NCI-H2196 treated with DMSO at 0.1 percent for 48 hours (cell line): ENCODE data around the gene HECW1.
"Not testable (repeated sequence)": the region's sequence is repeated elsewhere in the genome, so short reads cannot be mapped to it uniquely, and the experiment has no call there.

Experiments used
- DNase-seq: peaks from one replicate; lab custom pipeline; 2025; ENCODE audit not compliant: unreplicated experiment; lab: John Stamatoyannopoulos, UW

The HECW1 gene

GRCh38 chr7:43302773-43303460, 190.5 kb downstream of the HECW1 start:
- no peak for DNase-seq

GRCh38 chr7:43303740-43304241, 191.3 kb downstream of the HECW1 start:
- DNase-seq, result no peak

DNA sequence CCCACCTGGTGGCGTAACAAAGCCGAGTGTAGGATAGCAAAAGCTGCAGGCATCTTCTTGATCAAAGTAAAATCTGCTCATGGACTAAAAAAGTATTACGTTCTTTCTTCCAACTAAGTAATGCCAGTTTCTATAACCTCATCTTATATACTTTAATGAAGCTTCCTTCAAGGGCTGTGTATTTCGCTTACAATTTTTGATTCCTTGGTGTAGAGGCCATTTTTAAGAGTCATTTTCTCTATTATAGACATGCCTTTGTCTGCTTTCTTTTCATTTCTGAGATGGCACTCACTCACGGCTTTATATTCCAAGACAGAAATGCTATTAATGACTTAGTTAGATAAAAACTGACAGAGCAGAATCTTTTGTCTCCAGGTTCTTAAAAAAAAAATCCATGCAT, 194.0 kb downstream of the HECW1 start:
- no peak for DNase-seq

- DNase-seq, result no peak
These were observed 195.1 kb downstream of the HECW1 start for GRCh38 chr7:43307522-43307921.

- DNase-seq, result no peak
These were observed 196.7 kb downstream of the HECW1 start for GRCh38 chr7:43308913-43309705.

- no peak for DNase-seq
These were observed 197.2 kb downstream of the HECW1 start for GRCh38 chr7:43309706-43310022.

GRCh38 chr7:43311052-43311451, 198.6 kb downstream of the HECW1 start:
- no peak for DNase-seq

DNA sequence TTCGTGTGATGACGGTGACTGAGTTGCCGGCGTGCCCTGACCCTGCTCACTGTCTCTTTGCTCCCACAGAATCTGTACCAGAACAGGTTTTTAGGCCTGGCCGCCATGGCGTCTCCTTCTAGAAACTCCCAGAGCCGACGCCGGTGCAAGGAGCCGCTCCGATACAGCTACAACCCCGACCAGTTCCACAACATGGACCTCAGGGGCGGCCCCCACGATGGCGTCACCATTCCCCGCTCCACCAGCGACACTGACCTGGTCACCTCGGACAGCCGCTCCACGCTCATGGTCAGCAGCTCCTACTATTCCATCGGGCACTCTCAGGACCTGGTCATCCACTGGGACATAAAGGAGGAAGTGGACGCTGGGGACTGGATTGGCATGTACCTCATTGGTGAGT, 199.2 kb downstream of the HECW1 start:
- DNase-seq, result no peak

DNA sequence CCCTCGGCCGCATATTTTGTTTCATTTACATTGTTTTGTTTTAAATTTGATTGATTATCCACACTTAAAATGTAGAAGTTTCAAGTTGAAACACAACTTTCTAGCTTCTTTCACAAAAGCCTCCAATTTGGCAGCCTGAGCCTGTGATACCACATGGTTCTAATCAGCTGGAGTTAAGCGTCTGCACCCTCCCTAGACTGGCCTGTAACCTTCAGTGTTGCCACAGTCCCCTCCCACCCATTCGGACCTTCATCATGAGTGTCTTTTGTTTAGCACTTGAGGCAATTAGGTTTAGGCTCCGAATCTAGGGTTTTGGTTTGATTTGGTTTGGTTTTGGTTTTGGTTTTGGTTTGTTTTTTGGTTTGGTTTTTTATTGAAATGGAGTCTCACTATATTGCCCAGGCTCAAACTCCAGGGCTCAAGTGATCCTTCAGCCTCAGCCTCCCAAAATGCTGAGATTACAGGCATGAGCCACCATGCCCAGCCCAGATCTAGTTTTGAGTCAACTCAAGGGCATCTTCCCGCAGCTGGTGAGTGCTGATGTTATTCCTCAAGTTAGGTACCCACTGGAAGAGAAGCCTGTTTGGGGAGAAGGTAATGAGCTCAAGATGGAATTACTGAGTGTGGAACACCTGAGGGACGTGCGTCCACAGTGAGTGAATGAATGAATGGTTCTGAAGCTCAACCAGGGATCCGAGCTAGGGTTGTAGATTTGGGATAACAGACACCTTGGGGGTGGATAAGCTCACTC, 201.4 kb downstream of the HECW1 start:
- no peak for DNase-seq

DNA sequence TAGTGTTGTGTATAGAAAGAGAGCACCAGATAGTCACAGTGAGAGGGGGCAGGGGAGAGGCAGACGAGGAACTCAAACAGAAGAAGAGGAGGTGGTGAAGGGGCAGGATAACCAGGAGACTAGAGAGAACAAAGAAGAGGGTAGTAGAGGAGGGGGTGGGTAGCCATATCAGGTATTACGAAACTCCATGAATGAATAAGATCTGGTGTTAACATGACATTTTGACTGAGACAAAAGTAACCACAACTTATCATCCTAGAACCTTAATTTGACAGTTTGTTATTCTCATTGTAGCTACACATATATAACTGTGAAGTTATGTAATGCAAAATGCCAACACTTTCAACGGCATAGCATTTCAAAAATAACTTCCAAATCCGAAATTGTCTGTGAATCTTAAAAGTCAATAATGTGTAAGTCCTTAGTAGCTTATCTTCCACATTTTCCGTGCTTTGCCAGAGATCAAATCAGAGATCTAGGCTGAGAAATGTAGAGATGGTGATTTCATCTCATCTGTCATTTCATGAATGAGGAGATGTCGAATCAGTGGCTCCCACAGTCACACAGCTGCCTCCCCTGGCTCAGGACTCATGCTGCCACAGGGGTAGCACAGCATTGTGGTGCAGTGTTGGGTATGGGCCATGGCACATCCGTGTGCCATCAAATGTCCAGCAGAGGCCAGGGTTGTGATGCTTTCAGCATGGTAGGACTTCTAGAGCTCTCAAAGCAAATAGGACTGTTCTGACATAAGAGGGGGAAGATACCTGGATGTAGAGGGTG, 202.1 kb downstream of the HECW1 start:
- no peak for DNase-seq

- DNase-seq, result no peak
These were observed 204.6 kb downstream of the HECW1 start for GRCh38 chr7:43317075-43317474.

- no peak for DNase-seq
These were observed 205.8 kb downstream of the HECW1 start for GRCh38 chr7:43318188-43318770.

GRCh38 chr7:43325595-43325994, 213.1 kb downstream of the HECW1 start:
- DNase-seq, result no peak

- DNase-seq, result no peak
These were observed 215.9 kb downstream of the HECW1 start for GRCh38 chr7:43328336-43328735.

DNA sequence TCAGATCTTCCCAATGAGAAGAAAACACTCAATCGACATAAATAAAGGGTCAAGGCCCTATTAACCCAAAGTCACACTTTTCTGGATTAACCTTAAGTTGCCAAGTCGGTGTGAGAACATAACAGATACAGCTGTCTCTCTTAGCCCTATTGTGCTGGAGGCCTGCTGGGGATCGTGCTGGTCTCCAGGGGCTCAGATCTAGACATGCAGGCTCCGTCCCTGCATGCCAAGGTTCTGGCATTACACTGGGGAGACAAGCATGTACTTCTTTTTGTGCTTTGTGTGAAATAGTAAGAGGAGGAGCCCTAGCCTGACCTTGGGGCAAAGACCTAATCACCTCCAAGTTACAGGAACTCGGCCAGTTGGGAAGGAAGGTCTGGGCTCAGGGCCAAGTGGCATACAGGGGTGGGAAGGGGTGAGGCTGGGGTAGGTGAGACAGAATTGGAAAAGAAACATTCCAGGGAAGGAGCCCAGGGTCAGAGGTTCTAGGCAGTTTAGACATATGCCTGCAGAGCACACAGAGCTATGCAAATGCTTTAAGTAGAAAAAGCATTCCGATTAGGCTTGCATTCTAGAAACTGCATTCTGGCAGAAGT, 216.4 kb downstream of the HECW1 start:
- no peak for DNase-seq

- no peak for DNase-seq
These were observed 219.8 kb downstream of the HECW1 start for GRCh38 chr7:43332193-43332796.

DNA sequence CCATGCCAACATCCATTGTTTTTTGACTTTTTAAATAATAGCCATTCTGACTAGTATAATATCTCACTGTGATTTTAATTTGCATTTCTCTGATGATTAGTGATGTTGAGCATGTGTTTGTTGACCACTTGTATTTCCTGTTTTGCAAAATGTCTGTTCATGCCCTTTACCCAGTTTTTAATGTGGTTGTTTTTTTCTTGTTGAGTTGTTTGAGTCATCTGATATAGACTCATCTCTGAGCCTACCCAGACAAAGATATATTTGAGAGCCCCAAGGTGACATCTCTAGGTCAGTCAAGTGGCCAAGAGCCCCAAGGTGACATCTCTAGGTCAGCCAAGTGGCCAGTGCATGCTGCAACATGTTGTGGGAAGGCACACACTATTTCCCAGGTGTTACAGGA, 224.7 kb downstream of the HECW1 start:
- DNase-seq, result no peak

GRCh38 chr7:43337811-43338210, 225.4 kb downstream of the HECW1 start:
- DNase-seq, result no peak

DNA sequence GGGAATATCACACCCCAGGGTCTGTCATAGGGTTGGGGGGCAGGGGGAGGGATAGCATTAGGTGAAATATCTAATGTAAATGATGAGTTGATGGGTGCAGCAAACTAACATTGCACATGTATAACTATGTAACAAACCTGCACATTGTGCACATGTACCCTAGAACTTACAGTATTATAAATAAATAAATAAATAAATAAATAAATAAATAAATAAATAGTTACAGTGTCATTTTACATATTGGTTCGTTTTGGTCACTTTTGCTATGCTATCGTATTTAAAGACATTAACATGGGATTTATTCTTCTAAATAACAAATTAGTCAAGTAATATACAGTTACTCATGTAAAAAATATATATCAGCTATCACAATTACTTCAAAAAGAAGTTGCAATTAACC, 228.7 kb downstream of the HECW1 start:
- DNase-seq, result no peak

DNA sequence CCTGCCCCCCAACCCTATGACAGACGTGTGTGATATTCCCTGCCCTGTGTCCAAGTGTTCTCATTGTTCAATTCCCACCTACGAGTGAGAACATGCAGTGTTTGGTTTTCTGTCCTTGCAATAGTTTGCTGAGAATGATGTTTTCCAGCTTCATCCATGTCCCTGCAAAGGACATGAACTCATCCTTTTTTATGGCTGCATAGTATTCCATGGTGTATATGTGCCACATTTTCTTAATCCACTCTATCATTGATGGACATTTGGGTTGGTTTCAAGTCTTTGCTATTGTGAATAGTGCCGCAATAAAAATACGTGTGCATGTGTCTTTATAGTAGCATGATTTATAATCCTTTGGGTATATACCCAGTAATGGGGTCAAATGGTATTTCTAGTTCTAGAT, 231.0 kb downstream of the HECW1 start:
- not testable (repeated sequence) for DNase-seq
